Body of pancreas (tissue), 4 donors: ENCODE results near the gene SEM1. TPM values are rescaled to one million over a fixed set of nuclear protein-coding genes. Genes with fewer than 3 reads are reported as not detected.
A peak's percentile ranks its signal among the peaks of the same experiment; 100 is the strongest.

Experiments
- ATAC-seq: fragments of 150-250 bp; one replicate; pipeline ENCODE4 v1.9.1; 2016
- DNase-seq, 4 donors: peaks; one replicate each; pipeline ENCODE4 v3.0.0-alpha.2; 2019
- H3K27ac ChIP-seq, 4 donors: fragments of 200-600 bp; sonication (generic); 1 replicate in 3 of 4; 2 replicates in 1 of 4; pipeline versions ENCODE4 v1.5.1 to v1.6.1; 2016 to 2019; ENCODE audit warnings: mild to moderate bottlenecking in 1 of 4, mixed read lengths in 1 of 4, moderate library complexity in 1 of 4
- H3K27me3 ChIP-seq, 2 donors: fragments of 200-600 bp; sonication (generic); one replicate each; pipeline ENCODE4 v1.6.0; 2016; ENCODE audit warnings: mild to moderate bottlenecking in 1 of 2
- H3K36me3 ChIP-seq, 2 donors: fragments of 200-600 bp; sonication (generic); replicated peaks in 1 of 2; 2 replicates each; pipeline ENCODE4 v1.5.1; 2016; ENCODE audit warnings: low read depth in 2 of 2; ENCODE audit not compliant: insufficient read depth in 1 of 2
- H3K4me1 ChIP-seq: fragments of 200-600 bp; sonication (generic); one replicate; pipeline ENCODE4 v1.6.0; 2016
- H3K4me3 ChIP-seq, 2 donors: fragments of 200-600 bp; sonication (generic); 1 replicate in 1 of 2; 2 replicates in 1 of 2; pipeline ENCODE4 v1.5.1; 2016 to 2019
- H3K9me3 ChIP-seq, 3 donors: fragments of 200-600 bp; sonication (generic); 1 replicate in 2 of 3; 2 replicates in 1 of 3; pipeline ENCODE4 v1.5.1; 2016
- POLR2A ChIP-seq, 3 donors: fragments of 450-650 bp; IDR thresholded peaks; one replicate each; pipeline ENCODE4 v1.6.1; 2016; ENCODE audit warnings: antibody characterized with exemption in 3 of 3, mild to moderate bottlenecking in 2 of 3
- WGBS, 2 donors: methylation state at CpG; one replicate each; pipeline ENCODE4 v1.1.5; 2017; 5-methylcytosine and 5-hydroxymethylcytosine counted together
- intact Hi-C: fragments of 100-400 bp; cut with DNase I; formaldehyde crosslinking; loops from one replicate; pipeline ENCODE4 v1.15.1; 2023
- total RNA-seq, 2 donors: library from RNA; depleted of rRNA; stranded (reverse); fragments of >200 nt; gene quantifications; one replicate each; pipeline ENCODE4 v1.1.0, GENCODE V29; 2016
- TF ChIP-seq, protein P1 (sequence below), 7 experiments: fragments of 450-650 bp in 4 of 7; fragments of 200-600 bp in 3 of 7; sonication (generic) in 3 of 7; IDR thresholded peaks; one replicate each; pipeline ENCODE4 v1.5.1; 2016 to 2019; ENCODE audit warnings: antibody characterized with exemption in 7 of 7

SEM1 gene
- total RNA-seq, 2 donors from 2014 or later: 6.6 to 19.7 TPM

- no peak overlapping the region for H3K27ac ChIP-seq
- intact Hi-C loops: no loop called here
- H3K36me3 ChIP-seq: no peaks in the 10 kb centered on the region
- H3K27me3 ChIP-seq: no peaks in the 10 kb centered on the region
- H3K4me1 ChIP-seq: no peaks in the 10 kb centered on the region
- TF ChIP-seq, protein P1, sequence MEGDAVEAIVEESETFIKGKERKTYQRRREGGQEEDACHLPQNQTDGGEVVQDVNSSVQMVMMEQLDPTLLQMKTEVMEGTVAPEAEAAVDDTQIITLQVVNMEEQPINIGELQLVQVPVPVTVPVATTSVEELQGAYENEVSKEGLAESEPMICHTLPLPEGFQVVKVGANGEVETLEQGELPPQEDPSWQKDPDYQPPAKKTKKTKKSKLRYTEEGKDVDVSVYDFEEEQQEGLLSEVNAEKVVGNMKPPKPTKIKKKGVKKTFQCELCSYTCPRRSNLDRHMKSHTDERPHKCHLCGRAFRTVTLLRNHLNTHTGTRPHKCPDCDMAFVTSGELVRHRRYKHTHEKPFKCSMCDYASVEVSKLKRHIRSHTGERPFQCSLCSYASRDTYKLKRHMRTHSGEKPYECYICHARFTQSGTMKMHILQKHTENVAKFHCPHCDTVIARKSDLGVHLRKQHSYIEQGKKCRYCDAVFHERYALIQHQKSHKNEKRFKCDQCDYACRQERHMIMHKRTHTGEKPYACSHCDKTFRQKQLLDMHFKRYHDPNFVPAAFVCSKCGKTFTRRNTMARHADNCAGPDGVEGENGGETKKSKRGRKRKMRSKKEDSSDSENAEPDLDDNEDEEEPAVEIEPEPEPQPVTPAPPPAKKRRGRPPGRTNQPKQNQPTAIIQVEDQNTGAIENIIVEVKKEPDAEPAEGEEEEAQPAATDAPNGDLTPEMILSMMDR (IDR thresholded peaks at IDR 0.05): no peak
- TF ChIP-seq POLR2A (IDR thresholded peaks at IDR 0.05): no peak
- DNase-seq (no peak), ATAC-seq (no peak)
- H3K4me3 ChIP-seq: no peak overlapping the region
- no peaks in the 10 kb centered on the region for H3K9me3 ChIP-seq
- 76 to 85% methylated on average over 2 of the region's 2 CpGs for WGBS, 2 donors
These were observed 51.6 kb downstream of the SEM1 start for GRCh38 chr7:96658022-96658412.

DNA sequence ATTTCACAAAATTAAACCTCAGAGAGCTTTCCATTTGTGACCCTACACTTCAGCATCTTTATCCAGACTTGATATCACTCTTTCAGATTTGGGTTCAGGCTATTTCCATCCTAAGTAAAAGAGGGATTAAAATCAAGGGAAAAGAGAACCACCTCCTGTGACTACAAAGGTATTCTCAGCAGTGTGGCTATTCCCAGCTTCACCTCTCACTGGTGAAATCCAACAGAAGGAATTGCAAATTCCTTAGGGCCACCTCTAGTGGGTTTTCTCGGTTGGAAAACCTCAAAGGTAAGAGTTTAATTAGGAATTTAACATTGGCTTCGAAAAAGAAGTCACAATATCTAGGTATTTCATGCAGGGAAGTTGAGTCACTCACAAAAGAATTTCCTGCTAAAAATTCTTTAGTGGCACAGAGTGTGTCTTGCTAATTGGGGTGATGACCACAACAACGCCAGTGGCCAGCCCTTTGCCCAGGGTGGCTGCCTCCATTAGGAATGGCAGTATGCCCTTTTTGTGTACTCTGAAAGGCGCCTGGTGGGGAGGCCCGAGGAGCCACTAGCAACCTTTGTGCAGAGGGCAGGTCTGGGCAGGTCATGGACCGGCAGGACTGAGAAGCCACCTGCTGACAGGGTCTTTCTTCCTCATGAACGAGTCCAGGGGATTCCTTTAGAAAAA lies 52.2 kb downstream of the SEM1 start:
- no peak overlapping the region for H3K4me3 ChIP-seq
- DNase-seq (no peak), ATAC-seq (no peak)
- TF ChIP-seq POLR2A (IDR thresholded peaks at IDR 0.05): no peak
- TF ChIP-seq, protein P1 (IDR thresholded peaks at IDR 0.05): no peak
- no peaks in the 10 kb centered on the region for H3K9me3 ChIP-seq
- H3K27ac ChIP-seq: no peak overlapping the region
- intact Hi-C loops: no loop called here
- WGBS, 2 donors: 64 to 75% methylated on average over 7 of the region's 7 CpGs
- H3K27me3 ChIP-seq: no peaks in the 10 kb centered on the region
- H3K4me1 ChIP-seq: no peaks in the 10 kb centered on the region
- no peaks in the 10 kb centered on the region for H3K36me3 ChIP-seq

DNA sequence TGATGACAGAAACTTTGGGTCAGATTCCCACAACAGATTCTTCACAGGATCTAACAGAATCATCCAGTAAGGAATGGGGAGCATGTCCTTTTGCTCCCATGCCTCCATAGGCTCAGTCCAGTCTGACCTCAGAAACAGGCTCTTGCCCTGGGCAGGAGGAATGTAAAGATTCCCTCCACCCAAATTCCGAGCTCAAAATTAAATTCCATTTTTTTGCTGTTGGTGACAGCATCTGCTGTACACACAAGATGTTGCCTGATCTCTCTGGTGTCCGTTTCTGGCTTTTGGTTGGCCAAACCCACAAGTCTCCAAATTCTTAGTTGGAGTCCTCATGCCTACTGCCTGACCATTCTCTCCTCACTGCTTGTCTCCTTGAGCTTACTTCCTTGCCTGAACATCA lies 53.7 kb downstream of the SEM1 start:
- WGBS, 2 donors: 80 to 85% methylated on average over 2 of the region's 2 CpGs
- no peaks in the 10 kb centered on the region for H3K27me3 ChIP-seq
- no peaks in the 10 kb centered on the region for H3K9me3 ChIP-seq
- no peak for DNase-seq
- H3K36me3 ChIP-seq: no peaks in the 10 kb centered on the region
- H3K27ac ChIP-seq: no peak overlapping the region
- no peak for TF ChIP-seq POLR2A (IDR thresholded peaks at IDR 0.05)
- TF ChIP-seq, protein P1 (IDR thresholded peaks at IDR 0.05): no peak
- no peak for ATAC-seq
- no peaks in the 10 kb centered on the region for H3K4me1 ChIP-seq
- no peak overlapping the region for H3K4me3 ChIP-seq
- intact Hi-C loops: no loop called here

- no peak overlapping the region for H3K27ac ChIP-seq
- H3K4me3 ChIP-seq: no peak overlapping the region
- H3K36me3 ChIP-seq: no peaks in the 10 kb centered on the region
- no peaks in the 10 kb centered on the region for H3K27me3 ChIP-seq
- 72 to 87% methylated on average over 4 of the region's 4 CpGs for WGBS, 2 donors
- intact Hi-C loops: no loop called here
- DNase-seq (peak in 3 of 4 donors; percentile 16 to 23 (median 20)), ATAC-seq (peak; percentile 50)
- H3K9me3 ChIP-seq: no peaks in the 10 kb centered on the region
- H3K4me1 ChIP-seq: no peaks in the 10 kb centered on the region
- no peak for TF ChIP-seq POLR2A (IDR thresholded peaks at IDR 0.05)
- TF ChIP-seq, protein P1 (IDR thresholded peaks at IDR 0.05): no peak
These were observed 54.9 kb downstream of the SEM1 start for GRCh38 chr7:96654630-96655188.

GRCh38 chr7:96649981-96650380 lies 59.7 kb downstream of the SEM1 start:
- H3K27ac ChIP-seq: no peak overlapping the region
- TF ChIP-seq, protein P1 (IDR thresholded peaks at IDR 0.05): no peak
- no peak overlapping the region for H3K4me3 ChIP-seq
- no peaks in the 10 kb centered on the region for H3K4me1 ChIP-seq
- intact Hi-C loops: no loop called here
- no peaks in the 10 kb centered on the region for H3K36me3 ChIP-seq
- DNase-seq (no peak), ATAC-seq (no peak)
- H3K9me3 ChIP-seq: no peaks in the 10 kb centered on the region
- H3K27me3 ChIP-seq: no peaks in the 10 kb centered on the region
- 92 to 95% methylated on average over 1 of the region's 1 CpG for WGBS, 2 donors
